Stimulated activated CD8-positive, alpha-beta memory T cell treated with anti-CD3 and anti-CD28 coated beads, Interleukin-4, amount 100 ng/mL, for 1 hour (primary cell): ENCODE results near the gene MSI2.

Source experiments
- DNase-seq, 2 donors: peaks; one replicate each; pipeline ENCODE4 v3.0.0-alpha.2; 2020; ENCODE audit warnings: low read depth in 2 of 2, low spot score in 1 of 2

Gene MSI2

GRCh38 chr17:57670769-57671569 lies 414.6 kb downstream of the MSI2 start:
- DNase-seq = no peak

GRCh38 chr17:57671667-57672632 lies 415.6 kb downstream of the MSI2 start:
- DNase-seq = peak; percentile 31 to 50

GRCh38 chr17:57672971-57673370 lies 416.6 kb downstream of the MSI2 start:
- DNase-seq = no peak

- DNase-seq = no peak
Measured at GRCh38 chr17:57674894-57675293, 418.6 kb downstream of the MSI2 start.

GRCh38 chr17:57675427-57676387 lies 419.4 kb downstream of the MSI2 start:
- DNase-seq = no peak

GRCh38 chr17:57676543-57676942 lies 420.2 kb downstream of the MSI2 start:
- no peak for DNase-seq

- no peak for DNase-seq
Measured at GRCh38 chr17:57677301-57677700, 421.0 kb downstream of the MSI2 start.

GRCh38 chr17:57677858-57678257 lies 421.5 kb downstream of the MSI2 start:
- no peak for DNase-seq

GRCh38 chr17:57678393-57678792 lies 422.1 kb downstream of the MSI2 start:
- no peak for DNase-seq

- DNase-seq = no peak
Measured at GRCh38 chr17:57679356-57679755, 423.0 kb downstream of the MSI2 start.

GRCh38 chr17:57679906-57680695 lies 423.8 kb downstream of the MSI2 start:
- no peak for DNase-seq

- DNase-seq = no peak
Measured at GRCh38 chr17:57682701-57683100, 426.4 kb downstream of the MSI2 start.

GRCh38 chr17:57684711-57685498 lies 428.6 kb downstream of the MSI2 start:
- DNase-seq = no peak

GRCh38 chr17:57685499-57686132 lies 429.3 kb downstream of the MSI2 start:
- no peak for DNase-seq

- DNase-seq = no peak
Measured at GRCh38 chr17:57687642-57688041, 431.3 kb downstream of the MSI2 start.

GRCh38 chr17:57689254-57689653 lies 432.9 kb downstream of the MSI2 start:
- DNase-seq = no peak

- DNase-seq = no peak
Measured at GRCh38 chr17:57691939-57692338, 435.6 kb downstream of the MSI2 start.

GRCh38 chr17:57692770-57693169 lies 436.4 kb downstream of the MSI2 start:
- no peak for DNase-seq

- no peak for DNase-seq
Measured at GRCh38 chr17:57694051-57694450, 437.7 kb downstream of the MSI2 start.
